Coronary artery (tissue), 2 donors: ENCODE data around the gene CIDEC.

Experiments used
- DNase-seq: peaks from one replicate; pipeline ENCODE4 v3.0.0-alpha.2; 2017; ENCODE audit warnings: low spot score
- H3K27ac ChIP-seq, 2 donors: fragments of 200-600 bp; sonication (generic); one replicate each; pipeline ENCODE4 v1.5.1; 2016 to 2019
- H3K4me3 ChIP-seq: fragments of 200-600 bp; sonication (generic); 2 replicates; pipeline ENCODE4 v1.5.1; 2016; ENCODE audit warnings: mild to moderate bottlenecking, moderate library complexity
- TF ChIP-seq, protein P1 (sequence below): fragments of 200-600 bp; sonication (generic); IDR thresholded peaks from one replicate; pipeline ENCODE4 v1.5.1; 2019; ENCODE audit warnings: antibody characterized with exemption

CIDEC gene

DNA sequence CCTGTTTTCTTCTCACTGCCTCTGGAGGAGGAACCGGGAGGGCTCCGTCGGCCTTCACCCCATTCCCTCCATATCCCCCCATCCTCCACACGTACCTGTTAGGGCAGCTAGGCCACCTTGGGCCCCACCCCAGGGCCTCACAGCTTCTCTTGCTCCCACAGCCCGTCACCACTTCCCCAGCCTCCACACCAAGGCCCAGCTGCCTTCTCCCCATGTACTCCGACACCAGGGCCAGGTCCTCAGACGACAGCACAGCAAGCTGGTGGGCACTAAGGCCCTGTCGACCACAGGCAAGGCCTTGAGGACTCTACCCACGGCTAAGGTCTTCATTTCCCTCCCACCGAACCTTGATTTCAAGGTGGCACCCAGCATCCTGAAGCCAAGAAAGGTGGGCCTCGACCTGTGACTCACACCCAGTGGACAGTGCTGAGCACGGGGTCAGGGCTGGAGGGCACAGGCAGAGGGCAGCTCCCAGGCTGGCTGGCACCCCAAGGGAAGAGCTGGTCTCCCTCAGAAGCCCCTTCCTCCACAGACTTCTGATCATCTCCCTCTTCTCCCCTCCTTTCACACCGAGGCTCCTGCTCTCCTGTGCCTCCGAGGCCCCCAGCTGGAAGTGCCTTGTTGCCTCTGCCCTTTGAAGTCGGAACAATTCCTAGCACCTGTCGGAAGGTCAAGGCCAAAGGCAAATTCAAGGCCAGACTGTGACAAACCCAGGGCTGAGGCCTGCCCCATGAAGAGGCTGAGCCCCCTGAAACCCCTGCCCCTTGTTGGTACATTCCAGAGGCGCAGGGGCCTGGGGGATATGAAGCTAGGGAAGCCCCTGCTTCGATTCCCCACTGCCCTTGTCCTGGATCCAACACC lies 45.3 kb downstream of the CIDEC start:
- Histone ChIP-seq H3K27ac (no peak overlapping the region), H3K4me3 (no peak overlapping the region)
- no peak for DNase-seq
- TF ChIP-seq, protein P1, sequence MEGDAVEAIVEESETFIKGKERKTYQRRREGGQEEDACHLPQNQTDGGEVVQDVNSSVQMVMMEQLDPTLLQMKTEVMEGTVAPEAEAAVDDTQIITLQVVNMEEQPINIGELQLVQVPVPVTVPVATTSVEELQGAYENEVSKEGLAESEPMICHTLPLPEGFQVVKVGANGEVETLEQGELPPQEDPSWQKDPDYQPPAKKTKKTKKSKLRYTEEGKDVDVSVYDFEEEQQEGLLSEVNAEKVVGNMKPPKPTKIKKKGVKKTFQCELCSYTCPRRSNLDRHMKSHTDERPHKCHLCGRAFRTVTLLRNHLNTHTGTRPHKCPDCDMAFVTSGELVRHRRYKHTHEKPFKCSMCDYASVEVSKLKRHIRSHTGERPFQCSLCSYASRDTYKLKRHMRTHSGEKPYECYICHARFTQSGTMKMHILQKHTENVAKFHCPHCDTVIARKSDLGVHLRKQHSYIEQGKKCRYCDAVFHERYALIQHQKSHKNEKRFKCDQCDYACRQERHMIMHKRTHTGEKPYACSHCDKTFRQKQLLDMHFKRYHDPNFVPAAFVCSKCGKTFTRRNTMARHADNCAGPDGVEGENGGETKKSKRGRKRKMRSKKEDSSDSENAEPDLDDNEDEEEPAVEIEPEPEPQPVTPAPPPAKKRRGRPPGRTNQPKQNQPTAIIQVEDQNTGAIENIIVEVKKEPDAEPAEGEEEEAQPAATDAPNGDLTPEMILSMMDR = no peak

GRCh38 chr3:9833078-9833477 lies 47.0 kb downstream of the CIDEC start:
- H3K27ac ChIP-seq = no peak overlapping the region
- TF ChIP-seq, protein P1 = no peak
- H3K4me3 ChIP-seq = no peak overlapping the region
- DNase-seq = no peak

DNA sequence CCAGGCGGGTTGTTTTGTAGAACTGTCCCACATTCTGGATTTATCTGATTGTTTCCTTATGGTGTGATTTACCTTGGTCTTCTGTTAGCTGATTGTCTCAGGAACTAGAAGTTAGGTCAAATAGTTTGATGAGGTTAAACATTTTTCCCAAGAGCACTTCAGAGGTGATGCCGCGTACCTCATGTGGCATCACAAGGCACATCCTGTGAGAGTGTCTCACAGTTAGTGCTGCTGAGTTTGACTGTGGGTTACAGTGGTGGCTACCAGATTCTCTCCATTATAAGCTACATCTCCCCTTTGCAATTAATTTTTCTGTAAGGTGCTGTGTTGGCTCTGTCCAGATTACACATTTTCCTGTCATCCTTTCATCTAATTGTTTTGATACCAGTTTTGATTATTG lies 48.8 kb downstream of the CIDEC start:
- H3K4me3 ChIP-seq = no peak overlapping the region
- no peak for DNase-seq
- TF ChIP-seq, protein P1 = no peak
- H3K27ac ChIP-seq = no peak overlapping the region

DNA sequence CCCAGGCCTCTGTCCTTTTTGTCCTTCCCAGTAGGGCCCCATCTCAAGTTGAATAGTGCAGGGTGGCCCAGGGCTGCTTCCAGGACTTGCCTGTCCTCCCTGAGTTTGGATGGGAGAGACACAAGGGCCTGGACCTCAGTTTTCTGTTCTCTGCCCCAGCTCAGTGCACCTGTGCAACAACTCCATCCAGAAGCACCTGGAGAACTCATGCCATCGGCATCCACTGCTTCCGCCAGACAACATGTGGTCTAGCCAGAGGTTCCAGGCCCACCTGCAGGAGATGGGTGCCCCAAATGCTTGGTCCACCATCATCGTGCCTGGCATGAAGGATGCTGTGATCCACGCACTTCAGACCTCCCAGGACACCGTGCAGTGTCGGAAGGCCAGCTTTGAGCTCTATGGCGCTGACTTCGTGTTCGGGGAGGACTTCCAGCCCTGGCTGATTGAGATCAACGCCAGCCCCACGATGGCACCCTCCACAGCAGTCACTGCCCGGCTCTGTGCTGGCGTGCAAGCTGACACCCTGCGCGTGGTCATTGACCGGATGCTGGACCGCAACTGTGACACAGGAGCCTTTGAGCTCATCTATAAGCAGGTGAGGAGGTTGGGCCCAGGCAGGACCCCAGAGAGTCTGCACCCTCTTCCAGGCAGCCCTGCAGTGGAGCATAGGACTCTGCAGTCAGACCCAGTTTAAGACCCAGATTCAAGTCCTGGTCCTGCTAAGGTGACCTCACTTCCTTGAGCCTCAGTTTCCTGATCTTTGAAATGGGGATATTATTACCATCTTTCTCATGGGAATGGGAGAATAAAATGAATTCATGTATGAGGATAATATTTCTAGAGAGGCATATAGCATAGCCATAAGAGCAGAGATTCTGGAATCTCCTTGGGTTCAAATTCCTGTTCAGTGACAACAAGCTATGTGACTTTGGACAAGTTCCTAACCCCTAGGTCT lies 51.0 kb downstream of the CIDEC start:
- DNase-seq = no peak
- TF ChIP-seq, protein P1 = no peak
- Histone ChIP-seq H3K4me3 (no peak overlapping the region), H3K27ac (no peak overlapping the region)

GRCh38 chr3:9826815-9827573 lies 53.1 kb downstream of the CIDEC start:
- H3K4me3 ChIP-seq = no peak overlapping the region
- DNase-seq = no peak
- no peak overlapping the region for H3K27ac ChIP-seq
- TF ChIP-seq, protein P1 = no peak

DNA sequence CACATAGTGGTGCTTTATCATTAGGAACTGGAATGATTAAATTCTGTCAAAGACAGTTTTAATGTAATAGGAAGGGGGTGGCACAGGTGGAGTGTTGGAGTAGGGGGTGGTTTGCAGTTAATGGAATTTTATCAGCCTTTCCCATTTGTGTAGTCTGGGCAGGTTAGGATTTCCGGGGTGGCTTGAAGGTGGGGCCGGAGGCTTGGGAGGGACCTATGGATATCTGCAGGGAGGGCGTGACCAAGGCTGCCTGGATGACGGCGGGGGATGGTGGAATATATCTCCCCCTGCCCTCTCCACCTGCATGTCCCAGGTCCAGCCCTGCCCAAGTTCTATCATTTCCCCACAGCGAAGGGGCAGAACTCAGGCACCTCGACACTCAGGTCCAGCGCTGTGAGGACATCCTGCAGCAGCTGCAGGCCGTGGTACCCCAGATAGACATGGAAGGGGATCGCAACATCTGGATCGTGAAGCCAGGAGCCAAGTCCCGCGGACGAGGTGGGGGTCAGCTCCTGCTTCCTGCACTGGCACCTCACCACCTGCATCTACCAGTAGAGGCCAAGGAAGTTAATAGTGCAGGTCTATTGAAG lies 54.5 kb downstream of the CIDEC start:
- Histone ChIP-seq H3K27ac (no peak overlapping the region), H3K4me3 (no peak overlapping the region)
- TF ChIP-seq, protein P1 = no peak
- no peak for DNase-seq
